Astrocyte (in vitro differentiated cells and primary cell): Measurements from ENCODE around the gene TRAK2.

ENCODE experiments used
- EZH2 ChIP-seq: IDR thresholded peaks from 2 replicates; pipeline ENCODE4 v1.6.1; 2012; ENCODE audit warnings: mild to moderate bottlenecking, low read length, inconsistent platforms; ENCODE audit not compliant: insufficient read depth
- TF ChIP-seq, protein P1 (sequence below): IDR thresholded peaks from 2 replicates; pipeline ENCODE4 v1.5.1; 2011; ENCODE audit warnings: low read depth, mild to moderate bottlenecking, inconsistent platforms, low read length, moderate library complexity; ENCODE audit not compliant: insufficient read depth

DNA sequence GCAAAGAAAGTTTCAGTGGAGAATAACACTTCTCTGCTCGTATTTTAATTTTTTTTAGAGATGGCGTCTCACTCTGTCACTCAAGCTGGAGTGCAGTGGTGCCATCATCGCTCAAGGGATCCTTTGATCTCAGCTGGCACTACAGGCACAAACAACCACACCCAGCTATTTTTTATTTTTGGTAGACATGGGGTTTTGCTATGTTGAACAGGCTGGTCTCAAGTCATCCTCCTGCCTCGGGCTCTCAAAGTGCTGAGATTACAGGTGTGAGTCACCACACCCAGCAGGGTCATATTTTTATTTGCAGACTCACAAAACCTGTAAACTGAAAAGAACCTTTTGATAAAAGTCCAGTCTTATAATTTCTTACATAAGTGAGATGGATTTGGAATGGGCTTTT, 2.6 kb downstream of the TRAK2 start:
- no peak for TF ChIP-seq EZH2
- TF ChIP-seq, protein P1, sequence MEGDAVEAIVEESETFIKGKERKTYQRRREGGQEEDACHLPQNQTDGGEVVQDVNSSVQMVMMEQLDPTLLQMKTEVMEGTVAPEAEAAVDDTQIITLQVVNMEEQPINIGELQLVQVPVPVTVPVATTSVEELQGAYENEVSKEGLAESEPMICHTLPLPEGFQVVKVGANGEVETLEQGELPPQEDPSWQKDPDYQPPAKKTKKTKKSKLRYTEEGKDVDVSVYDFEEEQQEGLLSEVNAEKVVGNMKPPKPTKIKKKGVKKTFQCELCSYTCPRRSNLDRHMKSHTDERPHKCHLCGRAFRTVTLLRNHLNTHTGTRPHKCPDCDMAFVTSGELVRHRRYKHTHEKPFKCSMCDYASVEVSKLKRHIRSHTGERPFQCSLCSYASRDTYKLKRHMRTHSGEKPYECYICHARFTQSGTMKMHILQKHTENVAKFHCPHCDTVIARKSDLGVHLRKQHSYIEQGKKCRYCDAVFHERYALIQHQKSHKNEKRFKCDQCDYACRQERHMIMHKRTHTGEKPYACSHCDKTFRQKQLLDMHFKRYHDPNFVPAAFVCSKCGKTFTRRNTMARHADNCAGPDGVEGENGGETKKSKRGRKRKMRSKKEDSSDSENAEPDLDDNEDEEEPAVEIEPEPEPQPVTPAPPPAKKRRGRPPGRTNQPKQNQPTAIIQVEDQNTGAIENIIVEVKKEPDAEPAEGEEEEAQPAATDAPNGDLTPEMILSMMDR = no peak
